Activated CD4-positive, alpha-beta T cell treated with anti-CD3 and anti-CD28 coated beads for 4 hours (primary cell): ENCODE results near the gene NUBPL.
A peak's percentile ranks its signal among the peaks of the same experiment; 100 is the strongest.
"Not testable (repeated sequence)": the region's sequence is repeated elsewhere in the genome, so short reads cannot be mapped to it uniquely, and the experiment has no call there.

ENCODE experiments used
- DNase-seq, 2 donors: peaks; one replicate each; pipeline ENCODE4 v3.0.0-alpha.2; 2020

Gene NUBPL

GRCh38 chr14:31884776-31885379 lies 323.7 kb downstream of the NUBPL start:
- DNase-seq: no peak

- no peak for DNase-seq
Observed at GRCh38 chr14:31886156-31886835, 325.1 kb downstream of the NUBPL start.

- no peak for DNase-seq
Observed at GRCh38 chr14:31887929-31888580, 326.9 kb downstream of the NUBPL start.

DNA sequence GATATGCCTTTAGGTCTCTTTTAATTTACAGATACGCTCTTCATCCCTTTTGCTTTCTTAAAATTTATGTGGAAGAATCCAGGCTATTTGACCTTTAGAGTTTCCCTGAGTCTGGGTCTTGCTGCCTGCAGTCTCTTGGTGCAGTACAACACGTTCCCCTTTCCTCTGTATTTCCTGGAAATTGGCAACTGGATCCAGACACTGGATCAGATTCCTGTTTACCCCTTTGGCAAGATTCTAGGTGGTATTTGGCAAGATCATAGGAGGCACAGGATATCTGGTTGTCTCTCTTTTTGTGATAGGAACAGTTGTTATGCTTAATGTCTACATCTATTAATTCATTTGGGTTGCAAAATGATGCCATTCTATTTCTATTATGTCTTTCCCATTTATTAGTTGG lies 328.1 kb downstream of the NUBPL start:
- DNase-seq: no peak

DNA sequence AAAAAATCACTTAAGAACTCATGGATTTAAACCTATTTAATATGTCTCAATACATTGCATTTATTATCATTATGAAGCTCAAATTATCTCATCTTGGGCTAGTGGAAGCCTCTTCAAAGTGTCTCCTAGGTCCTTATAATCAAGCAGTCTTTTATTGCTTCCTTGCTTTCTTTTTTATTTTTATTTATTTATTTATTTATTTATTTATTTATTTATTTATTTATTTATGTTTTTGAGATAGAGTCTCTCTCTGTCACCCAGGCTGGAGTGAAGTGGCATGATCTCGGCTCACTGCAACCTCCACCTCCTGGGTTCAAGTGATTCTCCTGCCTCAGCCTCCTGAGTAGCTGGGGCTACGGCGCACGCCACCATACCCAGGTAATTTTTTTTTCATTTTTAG lies 329.0 kb downstream of the NUBPL start:
- not testable (repeated sequence) for DNase-seq

DNA sequence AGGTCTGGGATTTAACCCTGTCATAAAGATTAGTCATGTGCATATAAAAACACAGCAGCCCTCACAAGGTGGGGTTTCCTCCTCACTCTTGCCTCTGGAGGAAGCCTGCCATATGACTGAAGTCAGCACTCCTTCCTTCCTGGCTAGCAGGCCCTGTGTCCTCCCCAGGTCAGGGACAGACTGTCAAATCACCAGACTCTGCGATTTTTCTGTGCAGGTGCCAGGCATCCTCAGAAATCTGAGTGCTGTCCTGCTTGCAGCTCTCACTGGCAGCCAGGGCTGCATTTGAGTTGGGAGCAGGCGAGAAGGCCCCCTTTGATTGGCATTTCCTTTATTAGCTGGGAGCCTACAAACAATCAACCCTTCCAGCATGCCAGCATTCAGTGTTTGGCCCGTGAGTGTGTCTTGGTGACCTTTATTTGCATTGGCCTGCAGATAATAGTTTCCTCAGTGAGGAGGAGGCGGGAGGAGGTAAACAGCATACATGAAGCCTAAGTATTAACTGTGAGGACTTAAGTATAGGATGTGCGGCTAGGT lies 332.1 kb downstream of the NUBPL start:
- DNase-seq: no peak

- no peak for DNase-seq
Observed at GRCh38 chr14:31894351-31894750, 333.1 kb downstream of the NUBPL start.

GRCh38 chr14:31895206-31895605 lies 334.0 kb downstream of the NUBPL start:
- no peak for DNase-seq

GRCh38 chr14:31895646-31896045 lies 334.4 kb downstream of the NUBPL start:
- no peak for DNase-seq

- no peak for DNase-seq
Observed at GRCh38 chr14:31897581-31898186, 336.5 kb downstream of the NUBPL start.

DNA sequence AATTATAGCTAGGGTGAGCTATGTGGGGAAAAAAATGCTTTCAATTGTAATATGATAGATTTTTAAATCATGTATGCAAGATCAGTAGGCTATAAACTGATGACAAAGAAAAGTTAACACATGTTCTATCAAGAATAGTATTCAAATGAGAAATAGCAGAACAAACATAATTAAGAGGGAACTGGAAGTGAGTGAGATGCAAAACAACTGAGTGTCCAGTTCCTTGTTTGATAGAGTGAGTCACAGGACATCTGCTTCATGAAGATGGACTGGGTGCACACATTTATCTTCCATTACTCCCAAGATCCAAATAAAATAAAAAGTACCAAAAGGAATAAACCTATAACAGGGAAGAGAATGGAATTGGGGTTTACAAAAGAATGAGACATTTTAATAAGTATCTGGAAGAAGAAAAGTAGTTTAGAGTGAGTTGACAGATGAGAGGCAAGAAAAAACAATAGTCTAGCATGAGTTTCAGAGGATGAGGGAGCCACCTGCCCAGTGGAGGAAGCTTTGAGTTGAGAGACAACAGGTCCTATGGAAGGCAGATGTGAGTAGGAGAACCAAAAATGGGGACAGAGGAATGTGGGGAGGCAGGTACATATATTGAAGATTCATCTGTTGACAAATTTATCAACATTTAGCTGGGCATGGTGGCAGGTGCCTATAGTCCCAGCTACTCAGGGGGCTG lies 337.8 kb downstream of the NUBPL start:
- DNase-seq: no peak

DNA sequence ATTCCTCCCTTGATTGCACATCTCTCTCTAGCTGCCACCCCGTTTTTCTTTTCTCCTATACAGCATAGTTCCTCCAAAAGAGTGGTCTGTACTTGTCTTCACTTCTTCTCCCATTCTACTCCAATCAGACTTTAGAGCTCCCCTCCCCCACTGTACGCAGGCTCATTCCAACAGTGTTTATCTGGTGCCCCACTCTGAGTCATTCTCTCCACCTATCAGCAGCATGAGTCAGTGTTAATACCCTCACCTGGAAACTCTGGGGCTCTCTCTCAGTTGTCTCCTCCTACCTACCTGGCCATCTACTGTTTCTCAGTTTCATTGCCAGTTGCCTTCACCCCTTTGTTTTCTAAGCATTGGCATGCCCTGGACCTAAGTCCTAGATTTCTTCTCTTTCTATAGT lies 340.8 kb downstream of the NUBPL start:
- DNase-seq: peak in 1 of 2 donors; percentile 2

- no peak for DNase-seq
Observed at GRCh38 chr14:31902945-31903646, 341.9 kb downstream of the NUBPL start.

DNA sequence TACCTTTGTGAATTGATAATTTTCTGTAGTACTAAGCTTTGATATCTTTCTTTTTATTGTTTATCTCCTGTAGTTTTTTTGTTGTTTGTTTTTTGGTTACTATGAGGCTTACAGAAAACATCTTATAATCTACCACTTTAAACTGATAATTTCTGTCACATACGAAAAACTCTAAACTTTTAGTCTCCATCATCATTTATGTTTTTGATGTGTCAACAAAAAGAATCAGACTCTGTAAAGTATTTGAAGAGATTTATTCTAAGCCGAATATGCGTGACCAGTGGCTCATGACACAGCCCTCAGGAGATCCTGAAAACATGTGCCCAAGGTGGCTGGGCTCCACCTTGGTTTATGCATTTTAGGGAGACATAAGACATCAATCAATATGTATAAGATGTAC lies 348.8 kb downstream of the NUBPL start:
- DNase-seq: no peak
